Activated T-cell treated with anti-CD3 and anti-CD28 coated beads for 4 hours (primary cell): Measurements from ENCODE around the gene PROCA1.
"Not testable (repeated sequence)": the region's sequence is repeated elsewhere in the genome, so short reads cannot be mapped to it uniquely, and the experiment has no call there.

Source experiments
- DNase-seq: peaks from one replicate; pipeline ENCODE4 v3.0.0-alpha.2; 2020

The PROCA1 gene

DNA sequence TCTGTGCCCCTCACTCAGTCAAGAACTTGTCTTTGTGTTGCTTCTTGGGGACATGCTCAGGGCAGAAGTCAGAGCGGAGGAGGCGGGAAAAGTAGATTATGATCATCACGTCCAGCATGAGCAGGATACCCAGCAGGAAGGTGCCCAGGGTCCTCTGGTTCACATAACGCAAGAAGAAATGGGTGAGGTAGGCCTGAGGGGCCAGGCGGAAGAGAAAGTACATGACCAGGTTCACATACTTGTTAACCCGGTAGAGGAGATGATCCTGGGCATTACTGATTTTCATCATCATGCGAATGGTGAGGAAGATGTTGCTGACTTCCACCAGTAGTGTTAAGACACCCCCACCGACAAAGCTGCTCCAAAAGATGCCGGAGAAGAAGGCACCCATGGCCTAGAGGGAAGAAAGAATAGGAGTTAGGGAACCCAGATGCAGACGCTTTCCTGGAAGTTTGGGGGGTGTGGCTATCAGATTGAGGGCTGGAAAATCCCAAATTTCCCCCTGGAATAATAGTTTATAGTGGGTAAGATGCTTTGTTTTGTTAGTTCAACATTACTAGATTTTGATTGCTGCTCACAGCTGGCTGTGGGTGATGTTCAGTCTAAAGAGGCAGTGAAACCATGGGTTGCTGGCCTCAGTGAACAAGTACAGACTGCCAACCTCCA, 12.9 kb upstream of the PROCA1 start:
- no peak for DNase-seq

- not testable (repeated sequence) for DNase-seq
Observed at GRCh38 chr17:28723836-28724499, 12.3 kb upstream of the PROCA1 start.

- no peak for DNase-seq
Observed at GRCh38 chr17:28723159-28723835, 11.6 kb upstream of the PROCA1 start.

- no peak for DNase-seq
Observed at GRCh38 chr17:28722417-28723158, 10.9 kb upstream of the PROCA1 start.

GRCh38 chr17:28720997-28721329, 9.3 kb upstream of the PROCA1 start:
- DNase-seq, result not testable (repeated sequence)

DNA sequence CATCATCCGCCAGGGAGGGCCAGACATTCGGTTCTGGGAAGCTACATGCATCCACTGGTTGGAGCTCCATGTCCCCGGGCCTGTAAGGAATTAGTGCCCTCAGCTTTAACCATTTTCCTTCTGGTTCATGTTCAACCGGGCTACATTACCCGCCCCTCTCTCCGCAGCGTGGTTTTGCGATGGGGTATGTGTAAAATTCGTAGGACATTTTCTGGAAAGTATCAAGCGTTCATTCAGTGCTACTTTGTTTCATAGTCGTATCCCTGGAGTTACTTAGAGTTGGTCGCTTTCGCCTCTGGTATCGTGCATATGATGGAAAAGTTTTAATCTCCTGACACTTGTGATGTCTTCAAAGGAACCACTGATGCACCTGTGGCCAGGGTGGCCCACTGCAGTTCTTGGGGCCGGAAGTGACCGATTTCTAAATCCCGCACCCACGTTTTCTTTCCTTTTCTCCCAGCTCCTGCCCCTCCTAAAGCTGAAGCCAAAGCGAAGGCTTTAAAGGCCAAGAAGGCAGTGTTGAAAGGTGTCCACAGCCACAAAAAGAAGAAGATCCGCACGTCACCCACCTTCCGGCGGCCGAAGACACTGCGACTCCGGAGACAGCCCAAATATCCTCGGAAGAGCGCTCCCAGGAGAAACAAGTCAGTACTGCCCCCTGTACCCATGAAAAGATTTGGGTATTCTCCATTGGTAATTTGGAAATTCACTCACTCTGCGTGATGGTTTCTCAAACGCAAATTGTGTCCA, 8.7 kb upstream of the PROCA1 start:
- no peak for DNase-seq

- no peak for DNase-seq
Observed at GRCh38 chr17:28719021-28719433, 7.3 kb upstream of the PROCA1 start.

DNA sequence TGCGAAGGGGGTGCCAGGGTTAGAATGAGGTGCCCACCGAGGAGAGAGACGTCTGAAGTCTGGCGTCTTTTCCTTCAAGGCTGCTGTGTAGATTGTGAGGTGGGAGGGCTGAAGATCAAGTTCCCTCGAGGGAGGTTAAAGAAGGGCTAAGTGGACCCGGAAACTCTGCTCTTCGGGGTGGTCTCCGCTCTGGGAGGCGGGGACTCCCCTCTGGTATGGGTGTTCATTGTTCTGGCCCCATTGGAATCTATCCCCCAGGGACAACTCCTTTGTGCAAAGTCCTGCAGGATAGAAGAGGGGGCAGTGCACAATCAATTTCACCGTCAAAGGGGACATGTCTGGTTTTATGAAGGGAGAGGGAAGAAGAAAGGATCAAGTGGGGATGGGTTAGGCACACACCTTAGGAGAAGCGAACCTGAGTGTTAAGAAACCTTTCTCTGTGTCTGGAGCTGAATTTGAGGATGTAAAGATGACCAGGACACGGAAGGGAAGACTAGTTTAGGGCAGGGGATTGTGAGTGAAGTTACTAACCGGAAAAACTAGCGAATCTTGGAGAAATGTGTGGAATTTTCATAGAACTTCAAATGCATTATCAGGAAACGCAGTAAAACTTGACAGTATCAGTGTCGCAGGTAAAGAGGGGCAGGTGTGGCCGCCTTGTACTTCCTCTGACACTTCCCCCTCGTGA, 6.8 kb upstream of the PROCA1 start:
- DNase-seq, result no peak

DNA sequence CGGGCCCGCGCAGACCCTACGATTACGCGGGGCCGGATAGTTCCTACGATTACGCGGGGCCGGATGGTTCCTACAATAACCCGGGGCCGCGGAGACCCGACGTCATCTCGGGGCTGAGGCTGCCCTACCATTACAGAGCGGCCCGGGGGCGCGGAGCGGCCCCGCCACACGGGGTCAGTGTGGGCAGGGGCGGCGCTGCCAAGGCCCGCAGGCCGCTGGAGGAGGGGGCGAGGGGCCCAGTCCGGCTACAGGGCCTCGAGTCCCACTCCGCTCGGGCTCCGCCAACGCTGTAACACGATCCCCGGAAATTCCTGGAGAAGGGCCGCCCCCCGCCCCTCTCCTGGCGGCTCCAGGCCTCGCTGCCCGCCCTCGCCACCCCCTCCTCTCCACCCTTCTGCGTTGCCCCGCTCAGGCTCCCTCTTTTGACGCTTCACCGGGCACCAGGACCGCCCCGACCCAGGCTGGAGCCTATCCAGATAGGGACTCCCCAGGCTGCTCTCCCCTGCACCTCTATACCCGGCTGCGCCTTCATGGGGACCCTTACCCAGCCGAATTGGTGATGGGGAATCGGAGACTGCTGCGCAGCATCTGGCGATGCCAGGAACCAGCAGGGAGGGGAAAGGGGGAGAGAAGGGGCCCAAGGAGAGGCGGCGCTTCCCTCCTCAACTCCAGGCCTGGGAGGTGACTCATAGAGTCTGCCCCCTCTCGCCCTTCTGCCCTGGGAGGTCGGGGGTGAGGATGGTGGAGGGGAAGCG, 6.1 kb upstream of the PROCA1 start, which contains the start of gene RAB34:
Gene RAB34, minus strand, starts transcription at position 291 of the 755 bp plus-strand sequence. CDS start 602 bp downstream, outside the sequence.
- no peak for DNase-seq

GRCh38 chr17:28716740-28717577, 5.3 kb upstream of the PROCA1 start:
- no peak for DNase-seq

DNA sequence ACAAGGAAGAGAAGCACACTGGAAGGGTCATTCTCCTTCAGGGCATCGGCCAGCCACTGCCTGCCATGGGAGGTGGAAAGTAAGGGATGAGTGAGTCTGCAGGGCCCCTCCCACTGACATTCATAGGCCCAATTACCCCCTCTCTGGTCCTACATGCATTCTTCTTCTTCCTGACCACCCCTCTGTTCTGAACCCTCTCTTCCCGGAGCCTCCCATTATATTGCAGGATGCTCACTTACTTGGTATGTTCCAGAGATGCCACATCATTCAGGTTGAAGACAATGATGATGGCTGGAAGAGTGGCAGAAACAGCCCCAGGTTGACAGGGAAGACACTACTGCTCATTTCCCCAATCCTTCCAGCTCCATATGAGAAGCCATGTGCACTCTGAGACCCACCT, 3.5 kb upstream of the PROCA1 start:
- no peak for DNase-seq

- no peak for DNase-seq
Observed at GRCh38 chr17:28714281-28714680, 2.6 kb upstream of the PROCA1 start.

DNA sequence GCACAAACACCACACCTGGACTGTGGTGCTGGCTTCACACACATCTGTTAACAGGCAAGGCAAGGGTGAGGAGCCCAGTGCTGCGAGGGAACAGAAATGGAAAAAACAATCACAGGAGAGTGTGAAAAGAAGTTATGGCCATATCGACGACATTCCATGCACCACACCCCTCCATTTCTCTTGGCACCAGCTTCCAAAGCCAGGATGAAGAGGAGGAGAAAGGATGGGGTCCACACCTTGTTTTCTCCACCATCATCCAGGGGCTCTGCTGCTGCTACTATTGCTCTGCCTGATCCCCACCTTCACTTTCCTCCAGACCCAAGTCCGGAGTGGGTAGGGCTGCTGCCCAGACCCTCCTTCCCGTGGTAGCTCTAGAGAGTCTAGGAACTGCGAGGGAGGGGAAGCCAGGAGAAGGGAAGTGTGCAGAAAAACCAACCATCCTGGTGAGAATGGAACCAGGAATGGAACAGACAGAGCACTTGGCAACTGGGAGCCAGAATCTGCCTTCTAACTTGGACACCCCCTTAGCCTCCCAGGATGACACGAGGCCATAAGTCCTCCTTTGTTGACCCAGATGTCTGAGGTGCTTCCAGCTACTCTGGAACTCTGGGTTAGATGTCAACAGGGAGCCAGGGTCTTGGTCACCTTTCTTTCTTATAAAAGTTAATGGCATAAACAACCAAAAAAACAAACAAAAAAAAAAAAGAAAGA, 1.2 kb upstream of the PROCA1 start:
- DNase-seq, result no peak

DNA sequence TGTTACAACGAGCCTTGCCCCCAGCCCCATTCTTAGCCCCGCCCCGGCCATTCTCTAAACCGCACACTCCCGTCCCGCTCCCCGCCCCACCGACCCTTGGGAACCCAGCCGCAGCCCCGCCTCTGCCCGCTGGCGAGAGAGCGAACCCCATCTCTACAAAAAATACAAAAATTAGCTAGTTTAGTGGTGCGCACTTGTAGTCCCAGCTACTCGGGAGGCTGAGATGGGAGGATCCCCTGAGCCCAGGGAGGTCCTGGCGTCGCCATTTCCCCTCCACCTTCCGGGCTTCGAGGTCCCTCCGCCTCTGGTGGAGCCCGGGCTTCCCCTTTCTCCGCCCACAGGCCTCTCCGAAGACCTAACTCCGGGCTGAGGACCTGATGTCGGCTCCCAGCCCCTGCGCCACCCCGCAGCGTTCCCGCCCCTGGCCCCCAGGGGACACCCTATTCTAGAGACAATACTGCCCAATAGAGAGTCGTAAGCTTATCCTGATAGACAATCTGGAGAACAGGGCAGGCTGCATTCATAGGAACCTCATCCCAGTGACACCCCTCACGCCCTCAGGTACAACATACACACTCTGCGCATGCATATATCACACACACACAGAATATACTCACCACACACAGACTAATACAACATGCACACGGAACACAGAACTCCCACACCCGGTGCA, 480 bp upstream of the PROCA1 start:
- DNase-seq, result peak; percentile 42

- DNase-seq, result peak; percentile 90
Observed at GRCh38 chr17:28710861-28711722, 596 bp downstream of the PROCA1 start.

GRCh38 chr17:28707339-28707720, 4.4 kb downstream of the PROCA1 start:
- DNase-seq, result no peak

DNA sequence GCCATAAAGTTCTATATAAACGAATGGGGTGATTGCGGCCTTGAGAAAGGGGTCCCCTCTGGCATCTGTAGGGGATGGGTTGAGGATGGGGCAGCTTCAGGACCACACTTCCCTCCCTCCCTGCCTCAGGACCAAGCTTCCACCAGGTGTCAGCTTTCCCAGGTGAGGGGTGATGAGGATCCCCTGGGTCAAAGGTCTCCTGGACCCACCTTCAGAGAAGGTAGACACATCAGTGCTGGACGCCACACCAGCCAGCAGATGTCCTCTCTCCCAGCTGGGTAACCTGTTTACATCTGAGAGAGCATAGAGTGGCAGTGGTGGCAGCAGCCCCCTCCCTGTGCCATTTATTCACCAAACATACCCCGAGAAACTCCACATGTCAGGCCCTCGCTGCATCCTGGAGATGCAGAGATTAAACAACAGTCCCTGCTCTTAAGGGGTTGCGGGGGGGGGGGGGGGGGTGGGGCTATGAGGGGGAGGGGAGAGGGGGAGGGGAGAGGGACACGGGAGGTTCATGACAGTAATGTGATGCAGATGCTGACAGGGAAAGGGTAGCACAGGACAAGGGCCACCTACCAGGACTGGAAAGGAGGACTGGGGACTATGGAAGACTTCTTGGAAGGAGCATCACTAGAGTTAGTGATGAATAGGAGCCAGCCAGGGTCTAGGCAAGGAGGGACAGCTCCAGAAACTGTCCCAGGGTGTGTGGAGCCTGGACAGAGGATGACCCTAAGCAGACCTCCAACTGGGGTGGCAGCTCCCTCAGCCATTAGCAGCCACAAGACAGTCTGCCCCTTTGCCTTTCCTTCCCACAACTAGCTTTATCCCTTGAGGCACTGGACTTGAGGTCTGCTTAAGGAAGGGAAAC, 5.0 kb downstream of the PROCA1 start:
- DNase-seq, result no peak
